ENCODE data around the gene HSPA4L.

GRCh38 chr4:127791391-127791790 is 9.3 kb downstream of the HSPA4L start:
- no peak for TF ChIP-seq CTCF (conservative IDR thresholded peaks at IDR 0.05; ENCODE audit: low read depth in 2 of 2)
- no peak for TF ChIP-seq EZH2 (IDR thresholded peaks at IDR 0.05; ENCODE audit: low read depth, unreplicated experiment)
- TF ChIP-seq, protein P1, sequence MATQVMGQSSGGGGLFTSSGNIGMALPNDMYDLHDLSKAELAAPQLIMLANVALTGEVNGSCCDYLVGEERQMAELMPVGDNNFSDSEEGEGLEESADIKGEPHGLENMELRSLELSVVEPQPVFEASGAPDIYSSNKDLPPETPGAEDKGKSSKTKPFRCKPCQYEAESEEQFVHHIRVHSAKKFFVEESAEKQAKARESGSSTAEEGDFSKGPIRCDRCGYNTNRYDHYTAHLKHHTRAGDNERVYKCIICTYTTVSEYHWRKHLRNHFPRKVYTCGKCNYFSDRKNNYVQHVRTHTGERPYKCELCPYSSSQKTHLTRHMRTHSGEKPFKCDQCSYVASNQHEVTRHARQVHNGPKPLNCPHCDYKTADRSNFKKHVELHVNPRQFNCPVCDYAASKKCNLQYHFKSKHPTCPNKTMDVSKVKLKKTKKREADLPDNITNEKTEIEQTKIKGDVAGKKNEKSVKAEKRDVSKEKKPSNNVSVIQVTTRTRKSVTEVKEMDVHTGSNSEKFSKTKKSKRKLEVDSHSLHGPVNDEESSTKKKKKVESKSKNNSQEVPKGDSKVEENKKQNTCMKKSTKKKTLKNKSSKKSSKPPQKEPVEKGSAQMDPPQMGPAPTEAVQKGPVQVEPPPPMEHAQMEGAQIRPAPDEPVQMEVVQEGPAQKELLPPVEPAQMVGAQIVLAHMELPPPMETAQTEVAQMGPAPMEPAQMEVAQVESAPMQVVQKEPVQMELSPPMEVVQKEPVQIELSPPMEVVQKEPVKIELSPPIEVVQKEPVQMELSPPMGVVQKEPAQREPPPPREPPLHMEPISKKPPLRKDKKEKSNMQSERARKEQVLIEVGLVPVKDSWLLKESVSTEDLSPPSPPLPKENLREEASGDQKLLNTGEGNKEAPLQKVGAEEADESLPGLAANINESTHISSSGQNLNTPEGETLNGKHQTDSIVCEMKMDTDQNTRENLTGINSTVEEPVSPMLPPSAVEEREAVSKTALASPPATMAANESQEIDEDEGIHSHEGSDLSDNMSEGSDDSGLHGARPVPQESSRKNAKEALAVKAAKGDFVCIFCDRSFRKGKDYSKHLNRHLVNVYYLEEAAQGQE (IDR thresholded peaks at IDR 0.05; ENCODE audit: unreplicated experiment): no peak
- no peak for TF ChIP-seq EZH2phosphoT487 (IDR thresholded peaks at IDR 0.05; ENCODE audit: unreplicated experiment)
- TF ChIP-seq POLR2AphosphoS5 (IDR thresholded peaks at IDR 0.05; ENCODE audit: low read depth): no peak
- no peak for TF ChIP-seq CREB1 (CRISPR knock-in tag; IDR thresholded peaks at IDR 0.05; ENCODE audit: low read depth)
- TF ChIP-seq ZNF114 (CRISPR knock-in tag; IDR thresholded peaks at IDR 0.05): no peak
- TF ChIP-seq STAT1 (IDR thresholded peaks at IDR 0.05; ENCODE audit: unreplicated experiment): no peak
- no peak for TF ChIP-seq NANOG (IDR thresholded peaks at IDR 0.05; ENCODE audit: borderline replicate concordance)
- TF ChIP-seq JUNB (IDR thresholded peaks at IDR 0.05; ENCODE audit: unreplicated experiment): no peak
- TF ChIP-seq ZNF331 (CRISPR knock-in tag; IDR thresholded peaks at IDR 0.05; ENCODE audit: low read depth): no peak

Measured in GM23338 (cell line).